Osteoblast (primary cell): ENCODE measurements around the gene ERMP1. TPM values are rescaled to one million over a fixed set of nuclear protein-coding genes. Genes with fewer than 3 reads are reported as not detected.

Source experiments
- DNase-seq: peaks from one replicate; pipeline ENCODE4 v3.0.0; 2011; ENCODE audit warnings: low spot score, mixed read lengths; ENCODE audit not compliant: insufficient read length; ENCODE audit errors: missing footprints
- H2AFZ ChIP-seq: 2 replicates; pipeline ENCODE4 v1.6.0; 2011; ENCODE audit warnings: mild to moderate bottlenecking, low read length
- H3K27ac ChIP-seq: 2 replicates; pipeline ENCODE4 v1.5.1; 2011; ENCODE audit warnings: mild to moderate bottlenecking, low read depth, low read length, moderate library complexity
- H3K27me3 ChIP-seq: 2 replicates; pipeline ENCODE4 v1.6.0; 2012; ENCODE audit warnings: mild to moderate bottlenecking, control low read depth, inconsistent platforms, low read length, moderate library complexity; ENCODE audit not compliant: insufficient read depth
- H3K36me3 ChIP-seq: 2 replicates; pipeline ENCODE4 v1.5.1; 2011; ENCODE audit warnings: mild to moderate bottlenecking, low read length, control low read depth, moderate library complexity; ENCODE audit not compliant: insufficient read depth
- H3K4me1 ChIP-seq: 2 replicates; pipeline ENCODE4 v1.5.1; 2011; ENCODE audit warnings: mild to moderate bottlenecking, low read length, control low read depth, moderate library complexity; ENCODE audit not compliant: insufficient read depth
- H3K4me2 ChIP-seq: 2 replicates; pipeline ENCODE4 v1.6.0; 2011; ENCODE audit warnings: mild to moderate bottlenecking, low read length; ENCODE audit not compliant: insufficient read depth
- H3K4me3 ChIP-seq: fragments of 200-600 bp; sonication (generic); 3 replicates; pipeline ENCODE4 v1.5.1; 2012; ENCODE audit warnings: mild to moderate bottlenecking, low read length, inconsistent platforms; ENCODE audit not compliant: insufficient read depth
- H3K79me2 ChIP-seq: 2 replicates; pipeline ENCODE4 v1.6.0; 2012; ENCODE audit warnings: mild to moderate bottlenecking, low read length, control low read depth, inconsistent platforms; ENCODE audit not compliant: insufficient read depth
- H3K9me3 ChIP-seq: 2 replicates; pipeline ENCODE4 v1.5.1; 2011; ENCODE audit warnings: low read depth, low read length, control low read depth
- H4K20me1 ChIP-seq: 2 replicates; pipeline ENCODE4 v1.6.0; 2012; ENCODE audit warnings: mild to moderate bottlenecking, low read length, control low read depth; ENCODE audit not compliant: insufficient read depth
- CTCF ChIP-seq: IDR thresholded peaks from 2 replicates; pipeline ENCODE4 v1.5.1; 2011; ENCODE audit warnings: mild to moderate bottlenecking, low read depth, low read length, moderate library complexity; ENCODE audit errors: extremely low read depth
- total RNA-seq: library from RNA; depleted of rRNA; stranded (reverse); fragments of >200 nt; gene quantifications from 2 replicates; pipeline ENCODE4 v1.2.3, GENCODE V29; 2012

Gene ERMP1
- total RNA-seq, 1 donor: 6.5 TPM

GRCh38 chr9:5853617-5854016 lies 20.7 kb upstream of the ERMP1 start:
- H3K4me1 ChIP-seq: no peaks in the 10 kb centered on the region
- no peak for TF ChIP-seq CTCF
- no peaks in the 10 kb centered on the region for H3K36me3 ChIP-seq
- H3K9me3 ChIP-seq: no peaks in the 10 kb centered on the region
- no peaks in the 10 kb centered on the region for H4K20me1 ChIP-seq
- DNase-seq: no peak
- no peak overlapping the region for H3K4me3 ChIP-seq
- H3K4me2 ChIP-seq: no peak overlapping the region
- no peak overlapping the region for H2AFZ ChIP-seq
- peaks cover 35% of the 10 kb centered on the region for H3K27me3 ChIP-seq
- H3K27ac ChIP-seq: no peak overlapping the region
- H3K79me2 ChIP-seq: no peaks in the 10 kb centered on the region

- no peak for DNase-seq
- Histone ChIP-seq H3K4me2 (no peak overlapping the region), H2AFZ (no peak overlapping the region), H3K9me3 (no peaks in the 10 kb centered on the region), H3K27me3 (peaks cover 38% of the 10 kb centered on the region), H3K36me3 (no peaks in the 10 kb centered on the region), H3K4me3 (no peak overlapping the region), H3K27ac (no peak overlapping the region), H3K79me2 (no peaks in the 10 kb centered on the region), H4K20me1 (no peaks in the 10 kb centered on the region), H3K4me1 (no peaks in the 10 kb centered on the region)
- TF ChIP-seq CTCF: no peak
Measured at GRCh38 chr9:5852987-5853386, 20.1 kb upstream of the ERMP1 start.

GRCh38 chr9:5851445-5851844 lies 18.5 kb upstream of the ERMP1 start:
- H3K27ac ChIP-seq: no peak overlapping the region
- H2AFZ ChIP-seq: no peak overlapping the region
- H3K4me1 ChIP-seq: peaks cover 1% of the 10 kb centered on the region
- no peak for TF ChIP-seq CTCF
- H3K4me2 ChIP-seq: no peak overlapping the region
- no peak overlapping the region for H3K4me3 ChIP-seq
- peaks cover 35% of the 10 kb centered on the region for H3K27me3 ChIP-seq
- H3K9me3 ChIP-seq: no peaks in the 10 kb centered on the region
- no peaks in the 10 kb centered on the region for H4K20me1 ChIP-seq
- H3K79me2 ChIP-seq: no peaks in the 10 kb centered on the region
- DNase-seq: no peak
- no peaks in the 10 kb centered on the region for H3K36me3 ChIP-seq

- Histone ChIP-seq H3K4me1 (peaks cover 3% of the 10 kb centered on the region), H4K20me1 (no peaks in the 10 kb centered on the region), H3K9me3 (no peaks in the 10 kb centered on the region), H3K27me3 (peaks cover 32% of the 10 kb centered on the region), H3K36me3 (no peaks in the 10 kb centered on the region), H3K4me2 (no peak overlapping the region), H3K79me2 (no peaks in the 10 kb centered on the region), H3K4me3 (no peak overlapping the region), H2AFZ (no peak overlapping the region), H3K27ac (no peak overlapping the region)
- DNase-seq: no peak
- no peak for TF ChIP-seq CTCF
Measured at GRCh38 chr9:5850724-5851122, 17.8 kb upstream of the ERMP1 start.
